Activated T-helper 1 cell treated with Interleukin-2 at 50 U/mL for 16 hours (primary cell): ENCODE measurements around the gene CHST15.

Source experiments
- DNase-seq: peaks from one replicate; pipeline ENCODE4 v3.0.0-alpha.2; 2020; ENCODE audit warnings: low read depth

CHST15 gene

DNA sequence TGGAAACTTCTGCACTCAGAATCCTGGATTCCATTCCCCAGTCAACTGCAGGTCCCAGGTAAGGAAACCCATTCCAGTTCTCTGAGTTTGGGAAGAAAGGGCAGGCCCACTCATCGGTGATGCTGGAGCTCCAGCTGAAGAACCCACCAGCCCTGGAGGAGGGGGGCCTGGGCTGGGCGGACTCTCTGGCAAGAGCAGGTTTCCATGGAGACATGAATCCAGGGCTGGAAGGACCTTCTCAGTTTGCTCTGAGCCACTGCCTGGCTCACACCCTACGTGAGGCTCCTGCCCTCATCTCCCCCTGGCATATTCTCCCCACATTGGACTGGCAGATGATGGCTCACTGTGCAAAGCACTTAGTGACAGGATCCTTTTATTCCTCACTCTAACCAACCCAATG is 128.4 kb downstream of the CHST15 start:
- DNase-seq: no peak

DNA sequence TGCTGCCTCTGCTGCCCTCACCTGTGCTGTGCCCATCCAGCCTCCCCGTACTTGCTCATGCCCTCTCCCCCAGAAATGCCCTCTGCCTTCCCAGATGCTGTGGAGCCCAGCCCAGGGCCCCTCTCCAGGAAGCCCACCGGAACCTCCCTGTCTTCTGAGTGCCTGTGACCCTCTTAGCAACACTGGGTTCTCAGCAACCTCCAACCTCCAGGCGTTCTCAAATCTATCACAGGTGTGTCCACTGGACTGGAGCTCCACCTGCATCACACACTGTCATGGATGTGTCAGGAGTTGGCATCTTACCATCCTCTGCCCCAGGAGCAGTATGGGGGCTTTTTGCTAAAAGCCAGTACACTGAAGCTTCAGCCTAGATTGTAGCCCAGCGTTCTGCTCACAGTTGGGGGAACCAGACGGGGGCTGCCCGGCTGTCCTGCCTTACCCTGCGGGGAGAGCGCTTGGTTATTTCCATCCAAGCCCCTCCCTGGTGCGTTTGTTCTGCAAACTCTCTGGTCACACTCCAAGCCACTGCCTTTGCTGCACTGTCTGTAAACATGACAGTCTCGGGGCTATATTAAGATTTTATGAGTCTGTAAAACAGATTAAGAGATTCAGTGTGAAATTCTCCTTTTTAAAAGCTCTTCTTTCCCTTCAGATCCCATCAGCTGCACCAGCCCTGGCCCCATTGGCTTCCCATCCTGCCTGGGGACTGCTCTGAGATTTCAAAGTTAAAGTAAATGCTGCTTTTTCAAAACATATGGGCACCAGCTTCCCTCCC is 130.5 kb downstream of the CHST15 start:
- no peak for DNase-seq

DNA sequence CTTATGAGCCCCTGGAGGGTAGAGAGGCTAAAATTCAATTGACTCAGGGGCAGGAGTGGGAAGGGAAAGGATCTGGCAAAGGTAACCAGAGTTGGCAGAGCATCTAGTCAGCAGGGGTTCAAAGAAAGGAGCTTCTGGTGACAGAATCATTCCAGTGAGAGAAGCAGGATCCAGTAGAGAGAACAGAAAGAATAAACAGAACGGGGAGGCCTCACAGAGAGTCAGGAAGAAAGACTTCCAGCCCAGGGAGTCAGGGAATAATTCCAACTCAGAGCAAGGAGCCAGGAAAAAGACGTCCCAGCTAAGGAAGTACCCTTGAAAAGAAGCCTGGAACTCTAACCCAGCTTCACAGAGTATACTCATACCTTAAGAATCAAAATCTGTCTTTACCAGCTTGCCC is 135.2 kb downstream of the CHST15 start:
- DNase-seq: no peak
